Activated naive CD4-positive, alpha-beta T cell treated with anti-CD3 and anti-CD28 coated beads, Interleukin-2, amount 10 ng/mL, durations not matched to agents 7 days and 5 days (primary cell): Measurements from ENCODE around the gene MAPK8IP1.

Experiments
- CTCF ChIA-PET: fragments of 350-600 bp; sonication (Branson Sonifier 250); formaldehyde crosslinking; loops from one replicate; lab custom pipeline; 2021; ENCODE audit warnings: antibody characterized with exemption; lab: Charles Lee
- DNase-seq: peaks from one replicate; pipeline ENCODE4 v3.0.0-alpha.2; 2020
- H3K27ac Mint-ChIP-seq: one replicate; pipeline ENCODE4 v1.8.0; 2021; ENCODE audit warnings: mild to moderate bottlenecking, moderate library complexity, mixed read lengths
- H3K27me3 Mint-ChIP-seq: one replicate; pipeline ENCODE4 v1.8.0; 2021; ENCODE audit warnings: mild to moderate bottlenecking, mixed read lengths
- H3K36me3 Mint-ChIP-seq: one replicate; pipeline ENCODE4 v1.8.0; 2021; ENCODE audit warnings: mixed read lengths
- H3K4me1 Mint-ChIP-seq: one replicate; pipeline ENCODE4 v1.8.0; 2021; ENCODE audit warnings: mixed read lengths
- H3K4me3 Mint-ChIP-seq: one replicate; pipeline ENCODE4 v1.8.0; 2021; ENCODE audit warnings: mild to moderate bottlenecking, moderate library complexity, mixed read lengths
- H3K9me3 Mint-ChIP-seq: one replicate; pipeline ENCODE4 v1.8.0; 2021; ENCODE audit warnings: mixed read lengths

Gene MAPK8IP1

GRCh38 chr11:45852712-45853101 lies 32.7 kb upstream of the MAPK8IP1 start:
- no peak for DNase-seq
- Mint-ChIP-seq H3K9me3 (no peaks in the 10 kb centered on the region), H3K4me1 (peaks cover 23% of the 10 kb centered on the region), H3K36me3 (peaks cover 18% of the 10 kb centered on the region), H3K4me3 (no peak overlapping the region), H3K27me3 (no peaks in the 10 kb centered on the region), H3K27ac (no peak overlapping the region)
- CTCF ChIA-PET: interaction anchor here (1.2 kb wide), 1 partner anchor 21 kb away, joined by 3 read pairs; no protein-coding TSS in a partner anchor

DNA sequence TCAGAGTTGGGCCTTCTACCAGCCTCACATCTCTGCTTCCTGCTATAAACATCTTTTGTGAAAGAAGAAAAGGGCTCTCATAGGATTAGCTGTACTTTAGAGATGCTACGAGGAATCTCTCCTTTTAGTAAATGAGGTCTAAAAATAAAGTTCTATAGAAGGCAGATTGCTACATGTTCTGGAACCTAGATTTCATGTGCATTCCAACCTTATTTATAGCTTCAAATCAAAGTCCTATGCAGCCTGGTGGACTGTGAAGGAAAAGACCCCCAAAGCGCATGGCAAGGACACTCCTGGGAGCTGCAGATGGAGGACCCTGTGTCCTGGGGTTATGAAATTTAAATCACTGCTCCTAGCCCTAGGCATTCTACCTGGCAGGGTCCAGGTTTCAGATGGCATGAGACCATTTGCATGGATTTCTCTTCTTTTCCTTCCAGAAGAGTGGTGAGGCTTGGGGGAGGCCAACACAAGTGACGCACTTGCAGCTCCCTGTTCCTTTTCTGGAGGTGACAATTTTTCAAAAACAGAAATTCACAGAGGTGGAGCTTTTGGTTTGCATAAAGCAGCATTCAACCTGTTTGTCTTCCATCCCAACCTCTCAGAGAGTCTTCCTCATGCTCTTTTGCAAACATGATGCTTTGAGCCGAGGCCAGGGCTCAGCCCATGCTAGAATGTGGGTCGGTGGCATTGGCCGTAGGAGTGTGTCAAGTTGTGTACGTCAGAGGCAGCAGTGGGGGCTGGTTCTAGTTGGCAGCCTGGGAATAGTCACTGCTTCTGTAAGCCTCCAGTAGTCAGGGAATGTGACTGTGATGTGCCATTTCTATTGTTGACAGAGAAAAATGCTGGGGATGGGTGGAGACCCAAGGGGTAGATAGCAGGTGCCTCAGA lies 31.9 kb upstream of the MAPK8IP1 start:
- peaks cover 21% of the 10 kb centered on the region for H3K36me3 Mint-ChIP-seq

GRCh38 chr11:45855308-45855707 lies 30.1 kb upstream of the MAPK8IP1 start:
- CTCF ChIA-PET: interaction anchor here (1.1 kb wide), 1 partner anchor 17 kb away, joined by 3 read pairs; no protein-coding TSS in a partner anchor
- no peaks in the 10 kb centered on the region for H3K27me3 Mint-ChIP-seq
- peaks cover 24% of the 10 kb centered on the region for H3K36me3 Mint-ChIP-seq
- no peak for DNase-seq
- no peaks in the 10 kb centered on the region for H3K9me3 Mint-ChIP-seq
- H3K4me1 Mint-ChIP-seq: peaks cover 4% of the 10 kb centered on the region
- no peak overlapping the region for H3K4me3 Mint-ChIP-seq
- H3K27ac Mint-ChIP-seq: no peak overlapping the region

More for the DNA sequence above, 31.9 kb upstream of the MAPK8IP1 start:
- Mint-ChIP-seq H3K4me1 (peaks cover 16% of the 10 kb centered on the region), H3K4me3 (no peak overlapping the region), H3K27me3 (no peaks in the 10 kb centered on the region), H3K27ac (no peak overlapping the region), H3K9me3 (no peaks in the 10 kb centered on the region)
- CTCF ChIA-PET: no interaction called here
- DNase-seq: no peak

DNA sequence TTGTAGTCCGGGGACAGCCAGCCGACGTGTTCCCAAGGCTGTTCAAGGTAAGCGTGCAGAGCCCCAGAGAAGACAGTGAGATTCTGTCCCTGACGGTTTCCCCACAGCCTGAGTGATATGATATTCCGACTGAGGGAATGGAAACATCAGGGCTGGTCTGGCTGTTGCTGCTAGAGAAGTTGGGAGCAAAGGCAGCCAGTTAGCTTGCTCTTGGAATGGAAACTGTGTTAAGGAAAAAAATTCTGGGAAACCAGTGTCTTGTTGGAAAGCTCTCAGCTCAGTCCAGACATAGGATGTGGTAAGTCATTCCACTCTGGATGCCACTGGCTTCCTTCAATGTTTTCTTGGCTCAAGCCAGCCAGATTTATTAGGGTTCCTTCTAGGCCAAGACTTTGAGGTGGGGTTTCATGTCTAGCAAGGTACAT lies 29.4 kb upstream of the MAPK8IP1 start:
- DNase-seq: no peak
- Mint-ChIP-seq H3K4me1 (peaks cover 1% of the 10 kb centered on the region), H3K27ac (no peak overlapping the region), H3K4me3 (no peak overlapping the region), H3K27me3 (no peaks in the 10 kb centered on the region), H3K9me3 (no peaks in the 10 kb centered on the region), H3K36me3 (peaks cover 19% of the 10 kb centered on the region)
- CTCF ChIA-PET: interaction anchor here (1.1 kb wide), 1 partner anchor 17 kb away, joined by 3 read pairs; no protein-coding TSS in a partner anchor

GRCh38 chr11:45857961-45858474 lies 27.4 kb upstream of the MAPK8IP1 start:
- no peak overlapping the region for H3K27ac Mint-ChIP-seq
- H3K27me3 Mint-ChIP-seq: no peaks in the 10 kb centered on the region
- no peak overlapping the region for H3K4me3 Mint-ChIP-seq
- H3K9me3 Mint-ChIP-seq: no peaks in the 10 kb centered on the region
- peaks cover 36% of the 10 kb centered on the region for H3K36me3 Mint-ChIP-seq
- CTCF ChIA-PET: interaction anchor here (1.6 kb wide), 1 partner anchor 14 kb away, joined by 6 read pairs; no protein-coding TSS in a partner anchor
- no peaks in the 10 kb centered on the region for H3K4me1 Mint-ChIP-seq
- no peak for DNase-seq

- Mint-ChIP-seq H3K27ac (no peak overlapping the region), H3K9me3 (no peaks in the 10 kb centered on the region), H3K4me3 (no peak overlapping the region), H3K36me3 (peaks cover 39% of the 10 kb centered on the region), H3K4me1 (no peaks in the 10 kb centered on the region), H3K27me3 (no peaks in the 10 kb centered on the region)
- no peak for DNase-seq
- CTCF ChIA-PET: interaction anchor here (1.6 kb wide), 1 partner anchor 13 kb away, joined by 6 read pairs; no protein-coding TSS in a partner anchor
Observed at GRCh38 chr11:45858751-45859398, 26.6 kb upstream of the MAPK8IP1 start.

GRCh38 chr11:45859661-45860140 lies 25.8 kb upstream of the MAPK8IP1 start:
- DNase-seq: no peak
- H3K4me3 Mint-ChIP-seq: no peak overlapping the region
- H3K4me1 Mint-ChIP-seq: no peaks in the 10 kb centered on the region
- peak overlapping the region; percentile 55 for H3K27ac Mint-ChIP-seq
- CTCF ChIA-PET: interaction anchor here (0.7 to 1.1 kb wide), 3 partner anchors 8 to 1145 kb away, joined by 3 to 4 read pairs (median 3); no protein-coding TSS in a partner anchor
- no peaks in the 10 kb centered on the region for H3K27me3 Mint-ChIP-seq
- H3K9me3 Mint-ChIP-seq: no peaks in the 10 kb centered on the region
- H3K36me3 Mint-ChIP-seq: peaks cover 39% of the 10 kb centered on the region

DNA sequence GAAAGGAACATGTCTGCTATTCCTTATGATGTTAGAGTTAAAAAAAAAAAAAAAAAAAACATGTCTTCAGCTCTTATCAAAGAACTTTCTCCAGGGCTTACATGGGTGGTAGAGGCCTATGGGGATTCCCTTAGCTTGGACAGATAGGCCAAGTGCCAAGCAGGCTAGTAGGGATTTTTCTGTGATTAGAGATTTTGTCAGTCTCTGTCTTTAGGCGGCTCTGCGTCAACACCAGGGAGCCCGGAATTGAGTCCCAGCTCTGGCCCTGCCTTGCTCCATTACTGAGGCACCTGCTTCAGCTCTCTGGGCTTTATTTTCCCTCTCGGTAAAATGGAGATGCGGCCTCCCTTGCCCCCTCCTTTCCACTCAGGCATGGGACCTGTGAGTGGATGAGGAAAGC lies 25.1 kb upstream of the MAPK8IP1 start:
- DNase-seq: no peak
- Mint-ChIP-seq H3K27me3 (no peaks in the 10 kb centered on the region), H3K4me3 (no peak overlapping the region), H3K36me3 (peaks cover 39% of the 10 kb centered on the region), H3K27ac (peak overlapping the region; percentile 55), H3K4me1 (no peaks in the 10 kb centered on the region), H3K9me3 (no peaks in the 10 kb centered on the region)
- CTCF ChIA-PET: interaction anchor here (0.7 to 1.7 kb wide), 4 partner anchors 9 to 1145 kb away, joined by 3 to 4 read pairs (median 4); no protein-coding TSS in a partner anchor

DNA sequence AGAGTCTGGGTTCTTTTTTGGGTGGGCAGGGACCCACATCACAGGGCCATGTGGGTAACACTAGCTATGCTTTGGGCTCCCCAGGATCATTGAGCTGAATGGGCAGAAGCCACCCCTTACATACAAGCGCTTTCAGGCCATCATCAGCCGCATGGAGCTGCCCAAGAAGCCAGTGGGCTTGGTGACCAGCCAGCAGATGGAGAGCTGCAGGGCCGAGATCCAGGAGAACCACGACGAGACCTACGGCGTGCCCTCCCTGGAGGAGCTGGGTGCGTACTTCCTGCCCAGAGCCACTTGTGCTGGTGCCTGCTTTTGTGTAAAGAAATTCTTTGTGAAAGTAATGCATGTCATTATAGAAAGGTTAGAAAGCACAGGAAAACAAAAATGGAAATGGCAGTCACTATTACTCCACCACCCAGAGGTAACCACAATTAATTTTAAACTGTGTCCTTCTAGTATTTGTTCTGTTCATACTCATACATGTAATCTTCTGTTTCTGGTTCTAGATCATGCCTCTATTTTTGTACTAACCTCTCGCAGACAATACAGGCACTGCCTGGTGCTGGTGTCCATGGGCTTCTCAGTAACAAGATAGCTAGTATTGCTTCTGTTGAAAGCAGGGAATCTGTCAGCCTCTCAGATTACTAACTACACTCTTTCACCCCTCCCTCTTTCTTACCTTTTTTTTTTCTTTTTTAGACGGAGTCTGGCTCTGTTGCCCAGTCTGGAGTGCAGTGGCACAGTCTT lies 24.5 kb upstream of the MAPK8IP1 start:
- Mint-ChIP-seq H3K27ac (no peak overlapping the region), H3K27me3 (no peaks in the 10 kb centered on the region), H3K4me1 (no peaks in the 10 kb centered on the region), H3K36me3 (peaks cover 39% of the 10 kb centered on the region), H3K9me3 (no peaks in the 10 kb centered on the region), H3K4me3 (no peak overlapping the region)
- CTCF ChIA-PET: interaction anchor here (1.7 kb wide), 1 partner anchor 12 kb away, joined by 4 read pairs; no protein-coding TSS in a partner anchor
- no peak for DNase-seq

- no peak for DNase-seq
- H3K27ac Mint-ChIP-seq: no peak overlapping the region
- no peaks in the 10 kb centered on the region for H3K27me3 Mint-ChIP-seq
- H3K9me3 Mint-ChIP-seq: no peaks in the 10 kb centered on the region
- H3K4me3 Mint-ChIP-seq: no peak overlapping the region
- CTCF ChIA-PET: interaction anchor here (1.4 kb wide), 1 partner anchor 19 kb away, joined by 3 read pairs; no protein-coding TSS in a partner anchor
- peaks cover 45% of the 10 kb centered on the region for H3K36me3 Mint-ChIP-seq
- no peaks in the 10 kb centered on the region for H3K4me1 Mint-ChIP-seq
Observed at GRCh38 chr11:45864041-45864440, 21.4 kb upstream of the MAPK8IP1 start.

GRCh38 chr11:45869551-45869950 lies 15.9 kb upstream of the MAPK8IP1 start:
- H3K36me3 Mint-ChIP-seq: peaks cover 41% of the 10 kb centered on the region

DNA sequence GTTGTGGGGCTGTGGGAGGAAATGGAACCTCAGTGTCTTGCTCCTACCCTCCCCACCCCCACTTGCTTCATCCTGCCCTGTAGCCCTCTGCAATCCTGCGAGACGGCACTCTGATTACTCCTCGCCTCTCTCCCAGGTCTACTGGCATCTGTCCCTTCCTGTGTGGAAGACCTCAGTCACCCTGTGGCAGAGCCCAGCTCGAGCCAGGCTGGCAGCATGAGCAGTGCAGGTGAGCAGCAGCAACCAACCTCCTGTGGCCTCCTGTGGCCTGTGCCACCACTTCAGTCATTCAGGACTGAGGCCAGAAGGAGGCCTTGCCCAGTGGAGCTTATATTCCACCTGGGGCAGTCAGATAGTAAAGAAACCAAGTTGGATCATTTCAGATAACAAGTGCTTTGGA lies 14.7 kb upstream of the MAPK8IP1 start:
- H3K9me3 Mint-ChIP-seq: no peaks in the 10 kb centered on the region
- CTCF ChIA-PET: interaction anchor here (0.8 kb wide), 1 partner anchor 100 kb away, joined by 4 read pairs; no protein-coding TSS in a partner anchor
- DNase-seq: no peak
- H3K4me3 Mint-ChIP-seq: no peak overlapping the region
- H3K36me3 Mint-ChIP-seq: peaks cover 41% of the 10 kb centered on the region
- no peaks in the 10 kb centered on the region for H3K27me3 Mint-ChIP-seq
- H3K27ac Mint-ChIP-seq: no peak overlapping the region
- H3K4me1 Mint-ChIP-seq: no peaks in the 10 kb centered on the region

More at GRCh38 chr11:45869551-45869950, 15.9 kb upstream of the MAPK8IP1 start:
- no peaks in the 10 kb centered on the region for H3K9me3 Mint-ChIP-seq
- no peak for DNase-seq
- H3K4me1 Mint-ChIP-seq: no peaks in the 10 kb centered on the region
- no peaks in the 10 kb centered on the region for H3K27me3 Mint-ChIP-seq
- no peak overlapping the region for H3K27ac Mint-ChIP-seq
- H3K4me3 Mint-ChIP-seq: no peak overlapping the region
- CTCF ChIA-PET: no interaction called here

- H3K27ac Mint-ChIP-seq: no peak overlapping the region
- peaks cover 39% of the 10 kb centered on the region for H3K36me3 Mint-ChIP-seq
- no peak overlapping the region for H3K4me3 Mint-ChIP-seq
- no peaks in the 10 kb centered on the region for H3K9me3 Mint-ChIP-seq
- DNase-seq: no peak
- no peaks in the 10 kb centered on the region for H3K4me1 Mint-ChIP-seq
- CTCF ChIA-PET: interaction anchor here (0.6 to 2.8 kb wide), 5 partner anchors 12 to 434 kb away, joined by 3 to 10 read pairs (median 4); no protein-coding TSS in a partner anchor
- H3K27me3 Mint-ChIP-seq: no peaks in the 10 kb centered on the region
Observed at GRCh38 chr11:45871638-45872037, 13.8 kb upstream of the MAPK8IP1 start.
